T follicular helper cell (primary cell): ENCODE results near the gene ESPL1.

Source experiments
- DNase-seq: peaks from one replicate; pipeline ENCODE4 v3.0.0-alpha.2; 2020; ENCODE audit warnings: low read depth

ESPL1 gene

GRCh38 chr12:53231671-53231920 lies 36.5 kb upstream of the ESPL1 start:
- no peak for DNase-seq

GRCh38 chr12:53231921-53232645 lies 36.0 kb upstream of the ESPL1 start, which contains the start of gene RARG:
Gene RARG, minus strand, starts transcription at chr12:53232209. Its CDS starts 4,664 bp downstream, at chr12:53227545.
- peak; percentile 51 for DNase-seq

GRCh38 chr12:53232646-53233461 lies 35.2 kb upstream of the ESPL1 start:
- DNase-seq: peak; percentile 26

- no peak for DNase-seq
Measured at GRCh38 chr12:53233671-53234121, 34.4 kb upstream of the ESPL1 start.

- no peak for DNase-seq
Measured at GRCh38 chr12:53234271-53234914, 33.7 kb upstream of the ESPL1 start.

- no peak for DNase-seq
Measured at GRCh38 chr12:53235164-53235563, 32.9 kb upstream of the ESPL1 start.

- DNase-seq: no peak
Measured at GRCh38 chr12:53235742-53236442, 32.2 kb upstream of the ESPL1 start.

- DNase-seq: peak; percentile 16
Measured at GRCh38 chr12:53236443-53237111, 31.5 kb upstream of the ESPL1 start.

GRCh38 chr12:53239643-53240258 lies 28.3 kb upstream of the ESPL1 start:
- no peak for DNase-seq

GRCh38 chr12:53241623-53242412 lies 26.3 kb upstream of the ESPL1 start:
- DNase-seq: no peak

GRCh38 chr12:53244337-53244736 lies 23.8 kb upstream of the ESPL1 start:
- DNase-seq: no peak

GRCh38 chr12:53245286-53245685 lies 22.8 kb upstream of the ESPL1 start:
- DNase-seq: no peak

- peak; percentile 53 for DNase-seq
Measured at GRCh38 chr12:53251477-53252348, 16.4 kb upstream of the ESPL1 start.

- no peak for DNase-seq
Measured at GRCh38 chr12:53252349-53252916, 15.7 kb upstream of the ESPL1 start.

- no peak for DNase-seq
Measured at GRCh38 chr12:53253298-53253697, 14.8 kb upstream of the ESPL1 start.

- DNase-seq: no peak
Measured at GRCh38 chr12:53254816-53255545, 13.1 kb upstream of the ESPL1 start.

- DNase-seq: no peak
Measured at GRCh38 chr12:53255996-53256395, 12.1 kb upstream of the ESPL1 start.
